NCI-H524 treated with DMSO at 0.1 percent for 48 hours (cell line): ENCODE measurements around the gene TAOK1.
"Not testable (repeated sequence)": the region's sequence is repeated elsewhere in the genome, so short reads cannot be mapped to it uniquely, and the experiment has no call there.

ENCODE experiments used
- DNase-seq: peaks from one replicate; lab custom pipeline; 2025; lab: John Stamatoyannopoulos, UW

TAOK1 gene

GRCh38 chr17:29389982-29390850 lies at the start of gene TAOK1:
Gene TAOK1, plus strand, starts transcription at chr17:29390363. Its CDS starts 61,186 bp downstream, at chr17:29451549.
- DNase-seq, result peak; percentile 95

DNA sequence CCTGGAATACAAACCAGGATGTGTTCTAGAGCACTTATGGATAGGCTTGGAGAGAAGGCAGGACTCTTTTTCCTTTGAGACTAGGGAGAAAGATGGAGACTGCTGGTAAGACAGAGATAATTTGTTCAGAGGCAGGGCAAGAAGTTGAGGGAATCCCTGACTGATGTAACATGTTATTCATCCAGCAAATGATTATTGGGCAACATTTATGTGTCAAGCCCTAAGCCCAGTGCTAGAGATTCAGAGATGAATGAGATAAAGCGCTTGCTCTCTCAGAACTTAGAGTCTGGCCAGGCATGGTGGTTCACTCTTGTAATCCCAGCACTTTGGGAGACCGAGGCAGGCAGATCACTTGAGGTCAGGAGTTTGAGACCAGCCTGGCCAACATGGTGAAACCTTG lies 48.4 kb upstream of the TAOK1 start:
- DNase-seq, result no peak

DNA sequence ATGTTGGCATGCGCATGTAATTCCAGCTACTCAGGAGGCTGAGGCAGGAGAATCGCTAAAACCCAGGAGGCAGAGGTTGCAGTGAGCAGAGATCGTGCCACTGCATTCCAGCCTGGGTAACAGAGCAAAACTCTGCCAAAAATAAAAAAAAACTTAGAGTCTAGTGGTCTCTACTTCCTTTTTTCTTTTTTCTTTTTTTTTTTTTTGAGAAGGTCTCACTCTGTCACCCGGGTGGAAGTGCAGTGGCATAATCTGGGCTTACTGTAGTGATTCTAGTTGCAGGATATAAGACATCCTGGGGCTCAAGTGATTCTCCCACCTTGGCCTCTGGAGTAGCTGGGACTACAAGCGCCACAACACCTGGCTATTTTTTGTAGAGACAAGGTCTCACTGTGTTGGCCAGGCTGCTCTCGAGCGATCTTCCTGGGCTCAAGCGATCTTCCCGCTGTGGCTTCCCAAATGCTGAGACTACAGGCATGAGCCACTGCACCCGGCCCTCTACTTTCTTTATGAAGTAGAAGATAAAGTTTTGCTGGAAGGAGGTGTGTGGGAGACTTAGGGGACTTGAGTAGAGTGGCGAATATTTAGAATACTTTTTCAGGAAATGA lies 47.9 kb upstream of the TAOK1 start:
- DNase-seq, result no peak

DNA sequence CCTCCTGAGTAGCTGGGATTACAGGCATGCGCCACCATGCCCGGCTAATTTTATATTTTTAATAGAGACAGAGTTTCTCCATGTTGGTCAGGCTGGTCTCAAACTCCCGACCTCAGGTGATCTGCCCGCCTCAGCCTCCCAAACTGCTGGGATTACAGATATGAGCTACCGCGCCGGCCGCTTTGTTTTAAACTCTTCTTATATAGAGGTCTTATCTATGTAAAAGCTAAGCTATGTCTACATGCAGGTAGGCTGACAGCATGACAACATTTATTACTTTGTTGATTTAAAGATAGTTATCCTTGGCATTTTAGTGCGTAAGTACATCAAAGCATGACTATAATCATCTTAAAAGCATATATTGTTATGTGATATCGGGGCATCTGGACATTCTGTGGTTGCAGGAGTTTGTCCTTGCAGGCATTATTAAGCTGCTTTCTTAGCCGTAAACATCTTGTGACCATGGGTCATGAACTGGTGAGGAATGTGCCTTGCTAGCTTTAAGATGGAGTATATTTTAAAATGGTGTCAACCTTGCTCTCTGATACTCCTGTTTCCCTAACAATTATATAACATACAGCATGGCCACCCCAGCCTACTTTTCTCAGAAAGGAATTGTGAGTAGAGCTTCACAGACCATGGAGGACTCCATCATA lies 45.8 kb upstream of the TAOK1 start:
- no peak for DNase-seq

DNA sequence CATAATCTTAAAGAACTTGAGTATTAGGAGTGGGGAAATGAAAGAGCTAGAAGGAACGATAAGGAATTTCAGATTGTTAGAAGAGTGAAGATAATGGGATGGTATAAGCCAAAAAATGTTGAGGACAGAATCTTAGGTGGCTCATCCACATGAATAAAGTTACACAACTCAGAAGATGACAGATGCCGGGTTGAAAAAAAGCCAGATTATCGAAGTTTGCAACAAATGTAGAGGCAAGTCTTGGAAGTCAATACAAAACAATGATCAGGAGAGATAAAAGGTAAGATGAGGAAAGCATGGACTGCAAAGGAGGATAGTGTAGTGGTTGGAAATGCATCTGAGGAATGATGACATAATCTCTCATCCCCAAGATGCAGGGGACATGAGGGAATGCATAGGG lies 45.1 kb upstream of the TAOK1 start:
- no peak for DNase-seq

- not testable (repeated sequence) for DNase-seq
These were observed 44.7 kb upstream of the TAOK1 start for GRCh38 chr17:29345470-29345869.

- no peak for DNase-seq
These were observed 43.7 kb upstream of the TAOK1 start for GRCh38 chr17:29346462-29346861.

DNA sequence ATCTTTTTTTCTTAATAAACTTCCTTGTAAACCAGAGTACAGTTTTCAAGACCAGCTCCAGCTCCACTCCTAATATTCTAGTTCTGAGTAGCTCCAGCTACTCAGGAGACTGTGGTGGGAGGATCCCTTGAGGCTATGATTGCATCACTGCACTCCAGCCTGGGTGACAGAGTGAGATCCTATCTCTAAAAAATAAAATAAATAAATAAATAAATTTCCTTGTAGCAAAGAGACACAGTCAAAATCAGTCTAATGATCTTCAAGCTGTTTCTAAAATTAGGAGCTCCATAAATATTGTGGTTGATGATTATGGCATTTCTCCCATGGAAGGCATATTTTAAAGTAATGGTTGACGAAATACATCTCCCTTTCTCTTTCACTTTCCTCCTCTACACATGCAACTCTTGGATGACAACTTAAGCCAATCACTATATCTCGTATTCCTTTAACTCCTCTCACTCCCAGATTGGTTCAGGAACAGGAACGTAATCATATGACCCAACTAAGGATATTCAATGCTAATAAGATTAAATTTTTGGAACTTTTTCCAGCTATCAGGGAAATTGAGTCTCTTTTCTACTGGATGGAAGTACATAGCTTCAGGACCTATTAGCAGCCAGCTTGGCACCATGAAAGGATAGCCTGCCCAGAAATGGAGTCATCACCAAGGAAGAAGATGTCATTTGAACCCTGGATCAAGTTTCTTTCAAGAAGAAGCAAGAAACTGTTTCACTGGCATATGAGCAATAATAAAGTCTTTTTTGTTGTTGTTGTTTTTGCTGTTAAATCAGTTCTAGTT lies 42.1 kb upstream of the TAOK1 start:
- DNase-seq, result no peak

DNA sequence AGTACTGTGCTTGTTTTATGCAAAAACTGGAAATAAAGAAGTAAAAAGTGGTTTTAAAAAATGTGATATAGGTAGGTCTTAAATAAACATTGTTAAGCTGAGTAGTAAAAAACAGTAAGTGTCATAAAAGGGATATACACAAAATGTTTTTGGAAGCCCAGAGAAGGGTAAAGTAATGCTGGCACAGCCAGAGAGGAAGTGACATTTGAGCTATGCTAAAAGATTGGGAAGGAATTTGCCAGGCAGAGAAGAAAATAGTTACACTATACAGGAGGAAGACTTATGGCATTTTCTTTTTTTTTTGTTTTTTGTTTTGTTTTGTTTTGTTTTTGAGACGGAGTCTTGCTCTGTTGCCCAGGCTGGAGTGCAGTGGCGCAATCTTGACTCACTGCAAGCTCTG lies 40.8 kb upstream of the TAOK1 start:
- DNase-seq, result no peak

DNA sequence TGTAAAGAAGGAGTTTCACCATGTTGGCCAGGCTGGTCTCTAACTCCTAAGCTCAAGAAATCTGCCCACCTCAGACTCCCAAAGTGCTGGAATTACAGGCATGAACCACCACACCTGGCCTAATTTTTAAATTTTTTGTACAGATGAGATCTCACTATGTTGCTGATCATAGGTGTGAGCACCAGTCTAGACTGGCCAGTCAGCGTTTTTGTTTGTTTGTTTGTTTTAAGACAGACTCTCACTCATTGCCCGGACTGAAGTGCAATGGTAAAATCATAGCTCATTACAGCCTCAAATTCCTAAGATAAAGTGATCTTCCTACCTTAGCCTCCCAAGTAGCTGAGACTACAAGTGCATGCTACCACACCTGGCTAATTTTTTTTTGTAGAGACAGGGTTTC lies 38.0 kb upstream of the TAOK1 start:
- DNase-seq, result no peak

GRCh38 chr17:29357232-29357631 lies 32.9 kb upstream of the TAOK1 start:
- no peak for DNase-seq

GRCh38 chr17:29357821-29358232 lies 32.3 kb upstream of the TAOK1 start:
- no peak for DNase-seq

- no peak for DNase-seq
These were observed 31.7 kb upstream of the TAOK1 start for GRCh38 chr17:29358416-29358815.

DNA sequence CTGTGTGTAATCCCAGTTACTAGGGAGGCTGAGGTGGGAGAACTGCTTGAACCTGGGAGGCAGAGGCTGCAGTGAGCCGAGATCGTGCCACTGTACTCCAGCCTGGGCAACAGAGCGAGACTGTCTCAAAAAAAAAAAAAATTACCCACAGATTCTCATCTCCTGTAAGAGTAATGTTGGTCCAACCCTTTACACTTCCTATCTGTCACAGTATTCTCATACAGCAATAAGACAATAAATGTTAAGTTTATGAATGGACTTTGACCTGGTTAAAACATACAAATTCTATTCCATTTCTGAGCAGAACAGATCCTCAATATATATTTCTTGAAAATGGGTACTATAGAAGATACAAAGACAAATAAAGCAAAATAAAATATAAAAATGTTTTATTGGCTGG lies 30.4 kb upstream of the TAOK1 start:
- no peak for DNase-seq

GRCh38 chr17:29363716-29364115 lies 26.4 kb upstream of the TAOK1 start:
- no peak for DNase-seq

- DNase-seq, result no peak
These were observed 25.5 kb upstream of the TAOK1 start for GRCh38 chr17:29364691-29365090.

DNA sequence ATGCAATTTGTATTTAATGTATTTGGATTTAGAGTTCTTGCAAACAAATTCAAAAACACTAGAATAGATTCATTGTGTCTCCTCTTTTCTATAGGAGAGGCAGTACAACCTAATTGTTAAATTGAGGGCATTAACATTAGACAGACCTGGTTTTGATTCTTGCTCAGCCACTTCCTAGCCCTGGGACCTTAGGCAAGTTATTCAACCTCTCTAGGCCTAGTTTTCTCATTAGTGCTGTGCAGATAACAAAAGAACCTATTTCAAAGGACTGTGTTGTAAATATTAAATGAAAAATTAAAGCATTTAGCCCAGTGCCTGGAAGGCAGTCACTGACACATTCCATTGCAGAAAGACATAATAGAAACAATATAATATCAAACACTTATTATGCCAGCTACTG lies 22.0 kb upstream of the TAOK1 start:
- DNase-seq, result no peak

GRCh38 chr17:29368926-29369325 lies 21.2 kb upstream of the TAOK1 start:
- no peak for DNase-seq

- DNase-seq, result peak; percentile 75
These were observed 20.1 kb upstream of the TAOK1 start for GRCh38 chr17:29369831-29370735.

- DNase-seq, result peak; percentile 99
These were observed 13.4 kb upstream of the TAOK1 start for GRCh38 chr17:29376667-29377270.

GRCh38 chr17:29378500-29378899 lies 11.7 kb upstream of the TAOK1 start:
- DNase-seq, result no peak
